ENCODE results near the gene ERICH2. TPM values are rescaled to one million over a fixed set of nuclear protein-coding genes. Genes with fewer than 3 reads are reported as not detected.

The ERICH2 gene
- total RNA-seq (2021; ENCODE audit: unreplicated experiment) (2.4 TPM), Bru-seq, nascent RNA (percentile 52 among the genes with signal in this experiment), BruChase-seq, experiment 1, labeled RNA remaining after a 6-hour chase (percentile 61 among the genes with signal in this experiment), BruChase-seq, experiment 2, labeled RNA remaining after a 2-hour chase (percentile 48 among the genes with signal in this experiment)
- 2.0 and 2.3 TPM in 2 replicates for polyA plus RNA-seq (2012)
- long read RNA-seq, partial matches to known transcripts, result 2 of 2 reads
- long read RNA-seq, other reads (novel, unspliced or antisense), result 0 of 2 reads

- Histone ChIP-seq H2AFZ (ENCODE audit: low read depth, low read length, poor library complexity, severe bottlenecking) (peak within 1 kb of the TSS; percentile 74), H3K79me2 (ENCODE audit: insufficient read depth, low read length) (no peaks in the 10 kb centered on the region), H3K9me3 (ENCODE audit: control insufficient read depth in 1 of 2, insufficient read depth in 1 of 2, low read depth in 1 of 2, low read length in 2 of 2) (no peaks in the 10 kb centered on the region), H3K4me1 (ENCODE audit: control insufficient read depth in 1 of 2, insufficient read depth in 2 of 2, low read length in 2 of 2) (peaks cover 4 to 9% of the 10 kb centered on the region in 2 experiments; a peak in 2 of 4 replicates), H3K27me3 (ENCODE audit: insufficient read depth, low read length) (no peaks in the 10 kb centered on the region), H3K4me2 (ENCODE audit: low read length) (peak within 1 kb of the TSS; percentile 96), H3K9me2 (ENCODE audit: insufficient read depth) (no peaks in the 10 kb centered on the region), H3K4me3 (replicated peaks in 1 of 2; ENCODE audit: low read depth in 1 of 2, low read length in 2 of 2) (peak within 1 kb of the TSS; percentile 81), H4K20me1 (ENCODE audit: insufficient read depth) (no peaks in the 10 kb centered on the region), H3K9ac (ENCODE audit: low read length) (peak within 1 kb of the TSS; percentile 69), H3K27ac (ENCODE audit: low read depth, low read length) (peak within 1 kb of the TSS; percentile 63), H3K36me3 (ENCODE audit: control insufficient read depth in 1 of 2, insufficient read depth in 2 of 2, low read length in 2 of 2) (no peaks in the 10 kb centered on the region)
- CTCF ChIA-PET, result interaction anchor here (0.6 to 1.6 kb wide), 3 partner anchors 46 to 722 kb away, joined by 4 to 5 read pairs (median 4); no protein-coding TSS in a partner anchor
- RAD21 ChIA-PET (ENCODE audit: low non-redundant PET in 1 of 2, low total read pairs in 2 of 2, uncharacterized antibody in 2 of 2, unreplicated experiment in 2 of 2), result interaction anchor here in 1 of 2 experiments (0.8 kb wide), 1 partner anchor 45 kb away, joined by 3 read pairs; no protein-coding TSS in a partner anchor
- intact Hi-C loops (cut with micrococcal nuclease), result no loop called here
- POLR2A ChIA-PET, result no interaction called here
- peak; percentile 71 for ATAC-seq
- peak; percentile 43 for DNase-seq (ENCODE audit: low read depth, low spot score)
- TSS peak; percentile 91 for BruUV-seq (replicated peaks)
- peak; percentile 45 for TF ChIP-seq MAX (IDR thresholded peaks at IDR 0.05)
- no peak for TF ChIP-seq EZH2 (IDR thresholded peaks at IDR 0.05)
- TF ChIP-seq SIN3A (IDR thresholded peaks at IDR 0.05; ENCODE audit: low read depth), result no peak
- no peak for TF ChIP-seq CBX3 (IDR thresholded peaks at IDR 0.05; ENCODE audit: low read depth)
- TF ChIP-seq ZFX (IDR thresholded peaks at IDR 0.05), result no peak
- no peak for TF ChIP-seq POLR2A (IDR thresholded peaks at IDR 0.05; ENCODE audit: borderline replicate concordance, extremely low read depth, insufficient read depth, insufficient read length)
- no peak for TF ChIP-seq FOSL1 (IDR thresholded peaks at IDR 0.05; ENCODE audit: low read depth)
- peak; percentile 41; the same call in 1 of the 2 replicates for TF ChIP-seq POLR2AphosphoS5 (IDR thresholded peaks at IDR 0.05; ENCODE audit: low read depth, low read length)
- peak in 1 of 3 experiments; percentile 18; a peak in 1 of 6 replicates for TF ChIP-seq CTCF (IDR thresholded peaks at IDR 0.05 in 2 of 3, conservative IDR thresholded peaks at IDR 0.05 in 1 of 3; ENCODE audit: borderline replicate concordance in 1 of 3, insufficient read depth in 1 of 3, low read depth in 2 of 3, low read length in 2 of 3)
- TF ChIP-seq SRF (IDR thresholded peaks at IDR 0.05; ENCODE audit: low read depth), result no peak
- TF ChIP-seq RAD21 (IDR thresholded peaks at IDR 0.05; ENCODE audit: low read depth), result 0 out of 2 replicates have a peak, but pooled peaks have one; percentile 2
- no peak for TF ChIP-seq SP1 (IDR thresholded peaks at IDR 0.05; ENCODE audit: low read depth)
These were observed at the start of gene ERICH2 for GRCh38 chr2:170770008-170770605. ERICH2 (plus strand) TSS chr2:170770378; CDS start chr2:170770682, 304 bp downstream.
